PC-9 (cell line): ENCODE data around the gene S100PBP.

Experiments
- CTCF ChIP-seq: fragments of 200-600 bp; sonication (generic); conservative IDR thresholded peaks from 2 replicates; pipeline ENCODE4 v1.6.1; 2017; ENCODE audit warnings: mixed run types, antibody characterized with exemption, mild to moderate bottlenecking, moderate library complexity
- EZH2 ChIP-seq: fragments of 200-600 bp; sonication (generic); IDR thresholded peaks from 2 replicates; pipeline ENCODE4 v1.8.0; 2017; ENCODE audit warnings: antibody characterized with exemption, low read depth

- no peak for TF ChIP-seq CTCF
- TF ChIP-seq EZH2, result no peak
Measured at GRCh38 chr1:32883338-32884031, 66.0 kb downstream of the S100PBP start.
